ENCODE data around the gene CTAG1B. TPM values are rescaled to one million over a fixed set of nuclear protein-coding genes. Genes with fewer than 3 reads are reported as not detected.

CTAG1B gene
- total RNA-seq, 1 experiment from 2014 or later, result not detected

DNA sequence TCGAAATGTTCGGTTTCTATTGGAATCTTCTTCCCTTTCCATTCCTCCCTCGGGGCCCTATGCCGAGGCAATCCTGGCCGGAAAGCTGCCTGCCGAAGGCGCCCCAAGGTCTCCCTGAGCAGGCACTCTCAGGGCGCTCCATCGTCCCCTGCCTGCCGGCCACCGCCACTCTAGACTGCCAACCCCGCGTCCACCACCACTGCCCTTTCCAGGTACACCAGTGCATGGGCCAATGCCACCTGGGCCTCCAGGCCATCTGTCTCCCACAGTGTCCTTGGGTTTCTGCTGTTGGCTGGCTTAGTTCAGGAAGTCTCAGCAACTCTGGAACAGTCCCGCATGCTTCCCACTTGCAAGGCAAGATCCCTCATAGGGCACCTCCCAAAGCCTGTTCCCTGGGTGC, 19.6 kb downstream of the CTAG1B start:
- RAD21 ChIA-PET (ENCODE audit: low non-redundant PET in 1 of 2, low total read pairs in 2 of 2, uncharacterized antibody in 2 of 2, unreplicated experiment in 2 of 2), result no interaction called here
- CTCF ChIA-PET, result no interaction called here
- Histone ChIP-seq H3K27ac (ENCODE audit: low read depth, low read length) (no peak overlapping the region), H3K9me2 (ENCODE audit: insufficient read depth) (no peaks in the 10 kb centered on the region), H3K4me2 (ENCODE audit: low read length) (peak overlapping the region; percentile 65; the same call in 1 of the 2 replicates), H3K27me3 (ENCODE audit: insufficient read depth, low read length) (no peaks in the 10 kb centered on the region), H3K4me1 (ENCODE audit: control insufficient read depth in 1 of 2, insufficient read depth in 2 of 2, low read length in 2 of 2) (peaks cover 37 to 44% of the 10 kb centered on the region in 2 experiments), H3K9me3 (ENCODE audit: control insufficient read depth in 1 of 2, insufficient read depth in 1 of 2, low read depth in 1 of 2, low read length in 2 of 2) (no peaks in the 10 kb centered on the region), H3K36me3 (ENCODE audit: control insufficient read depth in 1 of 2, insufficient read depth in 2 of 2, low read length in 2 of 2) (no peaks in the 10 kb centered on the region), H2AFZ (ENCODE audit: low read depth, low read length, poor library complexity, severe bottlenecking) (no peak overlapping the region), H3K9ac (ENCODE audit: low read length) (no peak overlapping the region), H4K20me1 (ENCODE audit: insufficient read depth) (no peaks in the 10 kb centered on the region), H3K79me2 (ENCODE audit: insufficient read depth, low read length) (no peaks in the 10 kb centered on the region), H3K4me3 (replicated peaks in 1 of 2; ENCODE audit: low read depth in 1 of 2, low read length in 2 of 2) (no peak overlapping the region)
- intact Hi-C loops (cut with micrococcal nuclease), result no loop called here
- POLR2A ChIA-PET, result no interaction called here
- ATAC-seq (no peak), DNase-seq (ENCODE audit: low read depth, low spot score) (no peak)
- no peak for TF ChIP-seq EZH2 (IDR thresholded peaks at IDR 0.05)
- no TSS peak for BruUV-seq (replicated peaks)

- Histone ChIP-seq H3K9ac (ENCODE audit: low read length) (no peak overlapping the region), H3K79me2 (ENCODE audit: insufficient read depth, low read length) (no peaks in the 10 kb centered on the region), H4K20me1 (ENCODE audit: insufficient read depth) (no peaks in the 10 kb centered on the region), H3K9me2 (ENCODE audit: insufficient read depth) (no peaks in the 10 kb centered on the region), H3K9me3 (ENCODE audit: control insufficient read depth in 1 of 2, insufficient read depth in 1 of 2, low read depth in 1 of 2, low read length in 2 of 2) (no peaks in the 10 kb centered on the region), H3K4me3 (replicated peaks in 1 of 2; ENCODE audit: low read depth in 1 of 2, low read length in 2 of 2) (no peak overlapping the region), H3K4me1 (ENCODE audit: control insufficient read depth in 1 of 2, insufficient read depth in 2 of 2, low read length in 2 of 2) (peaks cover 28 to 35% of the 10 kb centered on the region in 2 experiments), H2AFZ (ENCODE audit: low read depth, low read length, poor library complexity, severe bottlenecking) (no peak overlapping the region), H3K27me3 (ENCODE audit: insufficient read depth, low read length) (no peaks in the 10 kb centered on the region), H3K36me3 (ENCODE audit: control insufficient read depth in 1 of 2, insufficient read depth in 2 of 2, low read length in 2 of 2) (no peaks in the 10 kb centered on the region), H3K4me2 (ENCODE audit: low read length) (no peak overlapping the region), H3K27ac (ENCODE audit: low read depth, low read length) (no peak overlapping the region)
- BruUV-seq (replicated peaks), result no TSS peak
- CTCF ChIA-PET, result no interaction called here
- POLR2A ChIA-PET, result no interaction called here
- RAD21 ChIA-PET (ENCODE audit: low non-redundant PET in 1 of 2, low total read pairs in 2 of 2, uncharacterized antibody in 2 of 2, unreplicated experiment in 2 of 2), result no interaction called here
- ATAC-seq, result no peak
- TF ChIP-seq EZH2phosphoT487 (IDR thresholded peaks at IDR 0.05; ENCODE audit: borderline replicate concordance), result no peak
- TF ChIP-seq ELF1 (IDR thresholded peaks at IDR 0.05; ENCODE audit: borderline replicate concordance, low read depth), result no peak
- no peak for TF ChIP-seq TCF7L2 (IDR thresholded peaks at IDR 0.05; ENCODE audit: borderline replicate concordance, extremely low read depth, insufficient read depth, insufficient read length)
- TF ChIP-seq POLR2A (IDR thresholded peaks at IDR 0.05; ENCODE audit: borderline replicate concordance, extremely low read depth, insufficient read depth, insufficient read length), result no peak
- TF ChIP-seq SRF (IDR thresholded peaks at IDR 0.05; ENCODE audit: low read depth), result no peak
- no peak for TF ChIP-seq CEBPB (IDR thresholded peaks at IDR 0.05; ENCODE audit: low read depth)
- TF ChIP-seq, protein P1, sequence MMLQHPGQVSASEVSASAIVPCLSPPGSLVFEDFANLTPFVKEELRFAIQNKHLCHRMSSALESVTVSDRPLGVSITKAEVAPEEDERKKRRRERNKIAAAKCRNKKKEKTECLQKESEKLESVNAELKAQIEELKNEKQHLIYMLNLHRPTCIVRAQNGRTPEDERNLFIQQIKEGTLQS (IDR thresholded peaks at IDR 0.05), result no peak
- TF ChIP-seq SIN3A (IDR thresholded peaks at IDR 0.05; ENCODE audit: low read depth), result no peak
- TF ChIP-seq YY1 (IDR thresholded peaks at IDR 0.05; ENCODE audit: extremely low read depth, insufficient replicate concordance, low read depth, low read length), result no peak
- no peak for TF ChIP-seq EGR1 (IDR thresholded peaks at IDR 0.05; ENCODE audit: low read depth)
- TF ChIP-seq, protein P2, sequence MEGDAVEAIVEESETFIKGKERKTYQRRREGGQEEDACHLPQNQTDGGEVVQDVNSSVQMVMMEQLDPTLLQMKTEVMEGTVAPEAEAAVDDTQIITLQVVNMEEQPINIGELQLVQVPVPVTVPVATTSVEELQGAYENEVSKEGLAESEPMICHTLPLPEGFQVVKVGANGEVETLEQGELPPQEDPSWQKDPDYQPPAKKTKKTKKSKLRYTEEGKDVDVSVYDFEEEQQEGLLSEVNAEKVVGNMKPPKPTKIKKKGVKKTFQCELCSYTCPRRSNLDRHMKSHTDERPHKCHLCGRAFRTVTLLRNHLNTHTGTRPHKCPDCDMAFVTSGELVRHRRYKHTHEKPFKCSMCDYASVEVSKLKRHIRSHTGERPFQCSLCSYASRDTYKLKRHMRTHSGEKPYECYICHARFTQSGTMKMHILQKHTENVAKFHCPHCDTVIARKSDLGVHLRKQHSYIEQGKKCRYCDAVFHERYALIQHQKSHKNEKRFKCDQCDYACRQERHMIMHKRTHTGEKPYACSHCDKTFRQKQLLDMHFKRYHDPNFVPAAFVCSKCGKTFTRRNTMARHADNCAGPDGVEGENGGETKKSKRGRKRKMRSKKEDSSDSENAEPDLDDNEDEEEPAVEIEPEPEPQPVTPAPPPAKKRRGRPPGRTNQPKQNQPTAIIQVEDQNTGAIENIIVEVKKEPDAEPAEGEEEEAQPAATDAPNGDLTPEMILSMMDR (IDR thresholded peaks at IDR 0.05 in 2 of 3, conservative IDR thresholded peaks at IDR 0.05 in 1 of 3; ENCODE audit: borderline replicate concordance in 1 of 3, insufficient read depth in 1 of 3, low read depth in 2 of 3, low read length in 2 of 3), result no peak
- TF ChIP-seq SP1 (IDR thresholded peaks at IDR 0.05; ENCODE audit: low read depth), result no peak
- no peak for TF ChIP-seq POLR2AphosphoS5 (IDR thresholded peaks at IDR 0.05; ENCODE audit: low read depth, low read length)
- intact Hi-C loops (cut with micrococcal nuclease), result no loop called here
- DNase-seq (ENCODE audit: low read depth, low spot score), result no peak
Observed at GRCh38 chrX:154598656-154599055, 20.4 kb downstream of the CTAG1B start.
